ENCODE data around the gene SLCO4A1.

DNA sequence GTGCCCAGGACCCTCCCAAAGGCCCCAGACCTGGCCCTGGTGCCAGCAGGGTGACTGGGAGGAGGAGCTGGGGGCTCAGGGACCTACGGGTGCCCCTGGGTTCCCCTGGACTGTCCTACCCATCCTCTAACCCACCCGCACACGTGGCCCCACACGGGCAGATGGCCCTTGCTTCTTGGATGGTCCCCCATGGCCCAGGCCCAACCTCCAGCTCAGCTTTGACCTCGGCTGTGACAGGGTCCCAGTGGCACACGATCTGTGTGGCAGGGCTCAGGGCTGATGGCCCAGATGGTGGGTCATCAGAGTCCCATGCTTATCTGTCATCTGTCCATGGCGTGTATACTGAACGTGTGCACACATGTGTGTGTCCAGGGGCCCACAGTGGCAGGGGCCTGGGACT, 70.3 kb downstream of the SLCO4A1 start:
- TF ChIP-seq, protein P1, sequence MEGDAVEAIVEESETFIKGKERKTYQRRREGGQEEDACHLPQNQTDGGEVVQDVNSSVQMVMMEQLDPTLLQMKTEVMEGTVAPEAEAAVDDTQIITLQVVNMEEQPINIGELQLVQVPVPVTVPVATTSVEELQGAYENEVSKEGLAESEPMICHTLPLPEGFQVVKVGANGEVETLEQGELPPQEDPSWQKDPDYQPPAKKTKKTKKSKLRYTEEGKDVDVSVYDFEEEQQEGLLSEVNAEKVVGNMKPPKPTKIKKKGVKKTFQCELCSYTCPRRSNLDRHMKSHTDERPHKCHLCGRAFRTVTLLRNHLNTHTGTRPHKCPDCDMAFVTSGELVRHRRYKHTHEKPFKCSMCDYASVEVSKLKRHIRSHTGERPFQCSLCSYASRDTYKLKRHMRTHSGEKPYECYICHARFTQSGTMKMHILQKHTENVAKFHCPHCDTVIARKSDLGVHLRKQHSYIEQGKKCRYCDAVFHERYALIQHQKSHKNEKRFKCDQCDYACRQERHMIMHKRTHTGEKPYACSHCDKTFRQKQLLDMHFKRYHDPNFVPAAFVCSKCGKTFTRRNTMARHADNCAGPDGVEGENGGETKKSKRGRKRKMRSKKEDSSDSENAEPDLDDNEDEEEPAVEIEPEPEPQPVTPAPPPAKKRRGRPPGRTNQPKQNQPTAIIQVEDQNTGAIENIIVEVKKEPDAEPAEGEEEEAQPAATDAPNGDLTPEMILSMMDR (IDR thresholded peaks at IDR 0.05), result no peak
- TF ChIP-seq POLR2A (IDR thresholded peaks at IDR 0.05) (no peak), EP300 (IDR thresholded peaks at IDR 0.05) (no peak), POLR2AphosphoS5 (IDR thresholded peaks at IDR 0.05) (no peak)
